ENCODE results near the gene DENND2C.
A peak's percentile ranks its signal among the peaks of the same experiment; 100 is the strongest.
"Not testable (repeated sequence)": the region's sequence is repeated elsewhere in the genome, so short reads cannot be mapped to it uniquely, and the experiment has no call there.

Gene DENND2C

DNA sequence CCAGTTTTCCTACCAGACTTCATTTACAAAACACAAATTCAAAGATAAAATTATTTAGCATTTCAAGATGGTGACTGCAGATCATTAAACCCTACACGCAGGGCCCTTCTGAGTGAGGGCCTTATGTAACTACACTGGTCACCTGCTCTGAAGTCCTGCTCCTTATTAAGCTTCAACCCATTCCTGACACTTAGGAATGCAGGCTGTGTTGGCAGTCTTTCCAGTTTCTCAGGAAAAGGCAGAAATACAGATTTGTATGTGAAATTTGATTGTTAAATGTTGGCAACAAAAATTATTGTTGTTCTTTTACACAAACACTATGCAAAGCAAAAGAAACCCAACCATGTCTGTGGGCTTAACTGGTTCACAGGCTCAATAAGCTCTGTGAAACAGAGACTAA, 62.6 kb downstream of the DENND2C start:
- no peak for DNase-seq (ENCODE audit: low spot score)

GRCh38 chr1:114597949-114598348, 71.9 kb downstream of the DENND2C start:
- DNase-seq (ENCODE audit: low spot score), result no peak

GRCh38 chr1:114595602-114596001, 74.2 kb downstream of the DENND2C start:
- no peak for DNase-seq (ENCODE audit: low spot score)

GRCh38 chr1:114594046-114594445, 75.8 kb downstream of the DENND2C start:
- DNase-seq (ENCODE audit: low spot score), result no peak

GRCh38 chr1:114589122-114589521, 80.7 kb downstream of the DENND2C start:
- DNase-seq (ENCODE audit: low spot score), result no peak

- DNase-seq (ENCODE audit: low spot score), result no peak
Measured at GRCh38 chr1:114588196-114588689, 81.6 kb downstream of the DENND2C start.

DNA sequence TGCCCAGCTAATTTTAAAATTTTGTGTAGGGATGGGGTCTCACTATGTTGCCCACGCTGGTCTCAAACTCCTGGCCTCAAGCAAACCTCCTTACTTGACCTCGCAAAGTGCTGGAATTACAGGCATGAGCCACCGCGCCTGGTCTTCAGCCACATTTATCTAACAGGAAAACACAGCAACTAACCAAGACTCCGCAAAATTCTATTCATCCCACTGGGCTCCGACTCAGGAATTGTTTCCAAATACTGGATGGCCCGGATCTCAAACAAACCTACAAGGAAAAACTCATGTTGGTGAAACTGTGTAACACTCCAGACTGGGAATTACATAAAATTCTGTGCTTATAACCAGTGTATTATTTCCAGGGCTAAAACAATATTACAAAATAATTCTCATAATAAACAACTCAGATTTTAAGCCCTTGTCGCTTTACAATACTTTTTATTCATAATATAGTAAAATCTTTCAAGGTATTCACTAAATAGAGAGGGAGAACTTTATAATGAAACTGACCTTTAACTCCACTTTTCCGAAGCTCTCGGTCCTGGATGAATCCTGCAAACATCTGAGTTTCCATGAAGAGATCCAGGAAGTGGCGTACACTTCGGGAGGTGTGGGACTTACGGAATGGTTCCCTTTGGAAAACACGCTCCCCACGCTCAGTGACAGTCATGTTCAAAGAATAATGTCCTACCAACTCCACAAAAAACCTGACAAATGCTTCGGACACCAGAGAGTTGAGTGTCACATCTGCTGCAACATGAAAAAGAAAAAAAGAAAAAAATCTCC, 82.5 kb downstream of the DENND2C start:
- no peak for DNase-seq (ENCODE audit: low spot score)

- no peak for DNase-seq (ENCODE audit: low spot score)
Measured at GRCh38 chr1:114586513-114587047, 83.3 kb downstream of the DENND2C start.

GRCh38 chr1:114585231-114585630, 84.6 kb downstream of the DENND2C start:
- DNase-seq (ENCODE audit: low spot score), result no peak

DNA sequence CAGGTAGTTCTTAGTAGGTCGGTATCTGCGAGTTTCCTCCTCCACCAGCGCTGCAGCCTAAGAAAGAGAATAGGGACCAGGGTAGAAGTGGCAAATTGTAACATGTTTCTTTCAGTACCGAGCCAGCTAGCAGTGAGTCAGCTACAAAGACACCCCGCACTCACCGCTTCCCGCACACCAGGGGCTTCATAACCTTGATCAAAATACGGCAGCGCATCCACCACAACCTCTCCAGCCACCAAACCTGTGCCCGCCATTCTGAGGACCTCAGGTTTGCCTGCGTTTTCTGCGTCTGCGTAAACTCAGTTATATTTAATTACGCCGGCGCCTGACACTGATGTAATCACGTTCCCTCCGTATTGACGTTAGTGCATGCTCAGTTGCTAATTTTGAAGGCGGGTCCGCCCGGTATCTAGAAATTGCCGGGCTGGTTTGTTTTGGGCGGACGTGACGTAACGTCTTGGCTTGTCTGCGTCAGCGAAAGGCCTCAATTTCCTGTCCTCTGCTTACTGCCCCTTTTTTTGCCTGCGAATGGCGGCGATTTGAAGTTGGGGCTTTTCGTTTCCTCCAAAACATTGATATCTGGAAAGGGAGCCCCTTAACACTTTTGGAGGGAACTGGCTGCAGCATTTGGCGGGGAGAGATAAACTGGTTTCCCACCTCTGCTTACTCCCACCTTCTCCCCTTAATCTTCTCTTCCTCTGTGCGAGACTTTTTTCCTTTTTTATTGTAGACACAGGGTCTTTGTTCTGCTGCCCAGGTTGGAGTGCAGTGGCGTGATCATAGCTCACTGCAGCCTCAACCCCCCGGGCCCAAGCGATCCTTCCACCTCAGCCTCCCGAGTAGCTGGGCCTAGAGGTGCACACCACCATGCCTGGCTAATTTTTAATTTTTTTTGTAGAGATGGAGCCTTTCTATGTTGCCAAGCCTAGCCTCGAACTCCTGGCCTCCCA, 88.2 kb downstream of the DENND2C start, which contains the start of gene BCAS2:
Gene BCAS2 (minus strand): TSS at position 281 of the 953 bp plus-strand sequence. CDS start 24 bp downstream, at position 257.
- DNase-seq (ENCODE audit: low spot score), result peak; percentile 97

- no peak for DNase-seq (ENCODE audit: low spot score)
Measured at GRCh38 chr1:114574365-114574764, 95.5 kb downstream of the DENND2C start.

GRCh38 chr1:114564141-114564540, 105.7 kb downstream of the DENND2C start:
- DNase-seq (ENCODE audit: low spot score), result no peak

GRCh38 chr1:114562978-114563510, 106.8 kb downstream of the DENND2C start:
- not testable (repeated sequence) for DNase-seq (ENCODE audit: low spot score)

DNA sequence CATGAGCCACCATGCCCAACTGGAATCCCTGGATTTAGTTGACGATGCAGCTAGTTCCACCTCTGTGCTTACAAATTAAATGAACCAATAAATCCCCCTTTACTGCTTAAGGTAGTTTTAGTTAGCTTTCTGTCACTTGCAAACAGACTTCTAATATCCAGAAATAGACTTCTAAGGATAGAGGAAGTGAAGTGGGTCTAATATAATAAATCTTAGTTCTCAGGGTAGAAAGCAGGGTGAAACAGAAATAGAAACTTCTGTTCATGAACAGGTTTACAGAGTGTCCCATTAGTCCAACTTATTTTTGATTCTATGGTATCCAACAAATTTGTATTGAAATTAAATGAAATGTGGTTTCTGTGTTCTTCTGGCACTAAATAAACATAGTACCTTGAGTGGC, 108.5 kb downstream of the DENND2C start:
- no peak for DNase-seq (ENCODE audit: low spot score)

DNA sequence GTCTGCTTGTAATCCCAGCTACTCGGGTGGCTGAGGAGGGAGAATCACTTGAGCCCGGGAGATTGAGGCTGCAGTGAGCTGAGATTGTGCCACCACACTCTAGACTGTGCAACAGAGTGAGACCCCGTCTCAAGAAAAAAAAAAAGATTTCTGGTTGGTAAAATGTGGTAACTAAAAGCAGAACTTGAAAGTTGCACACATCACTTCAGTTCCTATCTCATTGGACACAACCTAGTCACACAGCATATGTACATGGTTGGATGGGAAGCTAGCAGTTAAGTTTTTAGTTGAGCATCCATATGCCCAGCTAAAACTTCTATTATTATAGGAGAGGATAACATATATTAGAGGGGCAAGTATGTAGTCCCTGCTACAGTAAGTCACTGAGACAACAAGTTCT, 110.5 kb downstream of the DENND2C start:
- no peak for DNase-seq (ENCODE audit: low spot score)

DNA sequence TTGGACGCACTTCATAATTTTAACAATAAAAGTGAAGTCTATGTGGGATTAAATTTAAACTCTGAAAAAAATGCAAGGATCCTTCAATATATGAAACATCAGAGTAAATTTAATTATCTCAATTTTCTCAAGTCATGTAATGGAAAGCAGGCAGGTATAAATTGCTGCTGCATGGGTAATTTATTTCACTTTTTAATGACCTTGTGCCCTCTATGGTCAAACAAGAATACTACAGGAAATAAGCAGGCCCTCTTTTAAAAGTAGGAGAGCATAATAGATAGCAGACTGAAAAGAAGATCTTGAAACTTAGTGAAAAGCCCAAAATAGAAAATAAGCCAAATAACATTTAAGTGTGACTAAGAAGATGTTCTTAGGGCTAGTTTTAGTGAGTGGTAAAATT, 111.3 kb downstream of the DENND2C start:
- no peak for DNase-seq (ENCODE audit: low spot score)

- DNase-seq (ENCODE audit: low spot score), result no peak
Measured at GRCh38 chr1:114554577-114554976, 115.3 kb downstream of the DENND2C start.

DNA sequence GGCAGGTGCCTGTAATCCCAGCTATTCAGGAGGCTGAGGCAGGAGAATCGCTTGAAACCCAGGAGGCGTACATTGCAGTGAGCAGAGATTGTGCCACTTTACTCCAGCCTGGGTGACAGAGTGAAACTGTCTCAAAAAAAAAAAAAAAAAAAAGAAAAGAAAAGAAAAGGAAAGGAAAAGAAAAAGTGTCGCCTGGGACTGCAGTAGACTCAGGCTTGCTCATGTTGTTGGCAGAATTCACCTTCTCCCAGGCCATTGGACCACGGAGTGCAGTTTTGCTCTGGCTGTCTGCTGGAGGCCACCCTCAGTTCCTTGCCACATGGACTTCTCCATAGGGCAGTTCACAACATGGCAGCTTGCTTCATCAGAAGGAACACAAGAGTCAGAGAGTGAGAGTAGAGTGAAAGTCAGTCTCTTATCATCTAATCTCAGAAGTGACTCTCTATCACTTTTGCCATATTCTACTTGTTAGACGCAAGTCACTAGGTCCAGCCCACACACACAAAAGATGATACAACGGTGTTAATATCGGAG, 117.7 kb downstream of the DENND2C start:
- no peak for DNase-seq (ENCODE audit: low spot score)

DNA sequence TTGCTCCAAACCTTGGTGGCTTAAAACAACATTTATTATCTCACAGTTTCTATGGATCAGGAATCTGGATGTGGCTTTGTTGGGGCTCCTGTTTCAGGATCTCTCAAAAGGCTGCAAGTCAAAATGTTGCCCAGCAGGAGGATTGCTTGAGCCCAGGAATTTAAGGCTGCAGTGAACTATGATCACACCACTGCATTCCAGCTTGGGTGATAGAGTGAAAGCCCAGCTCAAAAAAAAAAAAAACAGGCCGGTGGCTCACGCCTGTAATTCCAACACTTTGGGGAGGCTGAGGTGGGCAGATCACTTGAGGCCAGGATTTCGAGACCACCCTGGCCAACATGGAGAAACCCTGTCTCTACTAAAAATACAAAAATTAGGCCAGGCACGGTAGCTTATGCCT, 118.4 kb downstream of the DENND2C start:
- no peak for DNase-seq (ENCODE audit: low spot score)

- DNase-seq (ENCODE audit: low spot score), result no peak
Measured at GRCh38 chr1:114550336-114550735, 119.5 kb downstream of the DENND2C start.

- no peak for DNase-seq (ENCODE audit: low spot score)
Measured at GRCh38 chr1:114549137-114549536, 120.7 kb downstream of the DENND2C start.

GRCh38 chr1:114547076-114547475, 122.8 kb downstream of the DENND2C start:
- no peak for DNase-seq (ENCODE audit: low spot score)
